Stimulated activated CD4-positive, alpha-beta T cell treated with anti-CD3 and anti-CD28 coated beads, Interleukin-12 subunit alpha, Interleukin-12 subunit beta, amount 100 ng/mL, for 48 hours (primary cell): ENCODE data around the gene GEN1.
"Not testable (repeated sequence)": the region's sequence is repeated elsewhere in the genome, so short reads cannot be mapped to it uniquely, and the experiment has no call there.

Source experiments
- DNase-seq, 3 donors: peaks; one replicate each; pipeline ENCODE4 v3.0.0-alpha.2; 2020; ENCODE audit warnings: low read depth in 2 of 3, low spot score in 1 of 3

GEN1 gene

DNA sequence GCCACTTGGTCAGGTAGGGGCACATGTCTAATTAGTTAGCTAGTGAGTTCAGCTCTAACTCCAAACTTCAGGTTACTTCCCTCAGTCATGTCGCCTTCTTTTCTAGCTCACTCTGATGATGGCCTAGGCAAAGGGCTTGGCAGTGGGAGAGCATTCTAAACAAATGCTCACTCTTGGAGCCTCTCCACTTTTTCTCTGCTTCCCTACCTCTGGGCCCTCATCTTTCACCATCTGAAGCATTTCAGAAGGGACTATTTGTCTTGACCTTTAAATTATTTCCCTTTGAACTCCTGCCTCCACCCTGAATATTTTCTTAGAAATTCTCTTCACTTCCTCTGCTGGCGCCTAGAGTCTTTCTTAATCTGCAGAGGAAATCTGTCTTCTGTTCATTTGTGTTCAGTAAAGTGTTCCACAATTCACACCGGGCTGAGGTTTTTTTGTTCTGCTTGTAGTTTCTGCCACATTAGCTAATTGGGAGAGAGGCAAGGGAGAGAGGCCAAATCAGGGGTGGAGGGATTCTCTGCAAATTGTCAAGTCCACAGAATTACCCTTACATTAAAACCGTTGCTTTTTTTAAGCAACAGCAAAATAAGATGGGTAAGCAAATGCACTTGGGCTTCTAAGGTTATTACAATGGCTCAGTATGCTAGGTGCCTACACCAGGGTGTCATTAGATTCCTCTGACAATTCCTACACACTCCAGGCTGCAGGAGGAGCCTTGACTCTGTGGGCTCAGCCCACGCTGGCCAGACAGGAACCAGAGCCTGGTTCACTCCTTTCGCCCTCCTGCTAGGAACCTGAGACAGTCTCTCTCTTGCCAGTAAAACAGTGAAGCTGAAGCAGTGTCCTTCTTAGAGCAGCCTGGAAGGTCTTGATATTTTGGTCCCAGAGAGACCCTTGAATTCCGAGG, 67.9 kb downstream of the GEN1 start:
- no peak for DNase-seq

DNA sequence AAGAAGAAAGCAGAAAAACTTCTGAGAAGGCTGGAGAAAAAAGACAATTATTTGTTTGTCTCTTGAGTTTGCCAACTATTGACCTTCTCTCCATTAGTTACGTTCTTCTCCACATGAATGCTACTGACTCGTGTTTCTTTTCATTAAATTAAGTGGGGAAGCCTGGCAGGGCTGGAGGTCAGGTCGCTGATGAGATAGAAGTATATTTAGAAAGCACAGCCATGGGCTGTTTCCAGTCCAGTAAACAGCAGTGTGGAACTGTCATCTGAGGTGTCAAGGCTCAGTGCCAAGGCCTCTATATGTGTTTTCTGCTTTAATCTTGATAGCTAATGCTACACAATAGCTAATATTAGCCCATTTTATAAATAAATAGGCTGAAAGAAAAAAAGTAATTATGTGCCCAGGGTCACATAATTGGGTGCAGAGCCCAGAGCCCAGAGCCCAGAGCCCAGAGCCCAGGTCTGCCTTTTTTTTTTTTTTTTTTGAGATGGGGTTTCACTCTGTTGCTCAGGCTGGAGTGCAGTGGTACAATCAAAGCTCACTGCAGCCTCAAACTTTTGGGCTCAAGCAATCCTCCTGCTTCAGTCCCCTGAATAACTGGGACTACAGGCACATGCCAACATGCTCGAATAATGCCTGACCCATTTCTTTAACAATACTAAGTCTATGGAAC, 68.6 kb downstream of the GEN1 start:
- DNase-seq, result no peak

DNA sequence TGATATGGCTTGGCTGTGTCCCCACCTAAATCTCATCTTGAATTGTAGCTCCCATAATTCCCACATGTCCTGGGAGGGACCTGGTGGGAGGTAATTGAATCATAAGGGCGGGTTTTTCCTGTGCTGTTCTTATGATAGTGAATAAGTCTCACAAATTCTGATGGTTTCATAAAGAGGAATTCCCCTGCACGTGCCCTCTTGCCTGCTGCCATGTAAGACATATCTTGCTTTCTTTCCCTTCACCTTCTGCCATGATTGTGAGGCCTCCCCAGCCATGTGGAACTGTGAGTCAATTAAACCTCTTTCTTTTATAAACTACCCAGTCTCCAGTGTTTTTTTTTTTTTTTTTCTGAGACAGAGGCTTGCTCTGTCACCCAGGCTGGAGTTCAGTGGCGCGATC, 69.7 kb downstream of the GEN1 start:
- not testable (repeated sequence) for DNase-seq

DNA sequence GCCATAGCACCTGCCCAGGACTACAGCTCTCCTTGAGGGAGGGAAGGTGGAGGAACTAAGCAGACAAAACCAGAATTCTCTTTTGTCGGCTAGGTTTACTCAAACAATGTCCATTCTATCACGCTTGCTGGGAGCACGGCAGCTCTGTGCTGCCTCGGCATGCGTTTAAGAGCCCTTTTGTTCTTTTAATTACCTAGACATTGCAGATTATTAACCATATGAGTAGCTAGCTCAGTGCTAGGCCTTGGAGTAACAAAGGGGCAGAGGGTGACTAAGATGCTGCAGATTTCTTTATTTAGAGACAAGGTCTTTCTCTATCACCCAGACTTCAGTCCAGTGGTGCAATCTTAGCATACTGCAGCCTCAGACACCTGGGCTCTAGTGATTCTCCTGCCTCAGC, 73.4 kb downstream of the GEN1 start:
- no peak for DNase-seq

DNA sequence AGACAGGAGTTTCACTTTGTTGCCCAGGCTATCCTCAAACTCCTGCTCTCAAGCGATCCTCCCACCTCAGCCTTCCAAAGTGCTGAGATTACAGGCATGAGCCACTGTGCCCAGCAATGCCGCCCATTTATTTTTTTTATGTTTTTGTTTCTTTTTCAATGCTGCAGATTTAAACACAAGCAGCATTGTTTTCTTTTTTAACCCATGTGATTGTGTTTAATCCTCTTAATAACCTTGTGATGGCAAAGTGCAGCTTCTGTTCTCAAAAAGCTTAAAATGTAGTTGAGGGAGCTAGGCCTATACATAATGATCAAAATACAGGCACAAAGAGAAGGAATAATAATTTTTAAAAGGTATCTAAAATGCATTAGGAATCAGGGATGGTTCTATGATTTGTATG, 73.8 kb downstream of the GEN1 start:
- no peak for DNase-seq

DNA sequence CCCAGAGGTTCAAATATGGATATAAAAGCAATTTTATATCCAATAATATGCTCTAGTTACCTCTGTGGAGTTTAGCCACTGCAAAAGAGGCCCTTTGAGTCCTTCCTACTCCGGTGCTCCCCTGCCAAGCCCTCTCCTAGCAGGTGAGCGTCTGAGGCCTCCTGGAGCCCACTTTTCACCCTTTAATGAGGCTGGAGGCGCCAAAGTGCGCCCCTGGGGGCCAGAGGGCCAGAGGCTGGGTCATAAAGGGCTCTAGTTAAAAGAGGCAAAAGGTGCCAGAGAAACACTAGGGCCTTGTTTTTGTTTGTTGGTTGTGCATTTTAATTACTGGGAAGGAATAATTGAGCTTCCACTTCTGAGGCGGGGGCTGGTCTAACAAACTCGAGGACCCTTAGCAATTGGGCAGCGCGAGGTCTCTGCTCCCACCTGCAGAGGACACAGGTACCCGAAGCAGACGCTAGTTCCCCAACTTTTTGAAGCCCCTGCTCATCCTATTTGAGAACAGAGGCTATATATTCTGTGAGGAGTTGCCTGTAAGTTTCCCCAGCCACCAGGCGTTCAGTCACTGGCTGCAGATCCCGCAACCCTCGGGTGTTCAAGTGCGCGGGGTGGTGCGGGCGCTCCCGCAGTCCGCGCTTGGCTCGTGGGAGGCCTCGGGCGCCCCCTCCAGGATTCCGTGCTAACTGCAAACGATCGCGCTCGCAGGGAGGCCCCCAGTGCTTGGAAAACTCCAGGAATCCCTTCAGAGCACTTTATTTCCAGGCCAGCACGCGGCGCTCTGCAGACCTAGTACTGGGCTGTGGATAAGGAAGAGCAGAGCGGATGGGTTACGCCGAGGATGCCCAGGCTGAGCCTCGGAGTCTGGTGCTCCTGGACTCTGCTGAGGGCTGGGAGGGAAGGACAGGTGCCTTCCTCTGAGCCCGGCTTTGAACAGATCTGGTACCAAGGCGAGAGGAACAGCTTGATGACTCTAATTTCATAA, 76.4 kb downstream of the GEN1 start:
- peak; percentile 16 to 45 (median 32) for DNase-seq

DNA sequence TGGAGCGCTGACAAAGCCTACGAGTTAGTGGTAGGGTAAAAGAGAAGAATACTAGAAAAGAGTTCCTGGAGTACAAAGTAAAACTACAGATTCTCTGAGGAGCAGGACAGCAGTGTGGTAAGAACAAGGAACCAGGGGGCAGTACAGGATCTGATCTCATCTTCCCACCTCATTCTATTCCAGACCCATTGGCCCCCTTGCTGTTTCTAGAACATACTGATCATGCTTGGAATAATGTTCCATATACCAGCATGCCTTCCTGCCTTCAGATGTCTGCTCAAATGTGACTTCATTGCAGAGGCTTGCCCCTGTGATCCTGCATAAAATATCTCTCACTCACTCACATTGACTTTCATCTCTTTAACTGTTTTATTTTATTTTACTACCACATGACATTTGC, 81.6 kb downstream of the GEN1 start:
- DNase-seq, result no peak
